Ectodermal cell (in vitro differentiated cells): Measurements from ENCODE around the gene TMEM59.
"Not testable (repeated sequence)": the region's sequence is repeated elsewhere in the genome, so short reads cannot be mapped to it uniquely, and the experiment has no call there.

Source experiments
- H3K27ac ChIP-seq: 2 replicates; pipeline ENCODE4 v1.7.0; 2013; ENCODE audit warnings: mild to moderate bottlenecking, low read depth, low read length; ENCODE audit not compliant: insufficient read depth, poor library complexity, severe bottlenecking
- H3K27me3 ChIP-seq: 2 replicates; pipeline ENCODE4 v1.7.0; 2013; ENCODE audit warnings: mild to moderate bottlenecking, low read length; ENCODE audit not compliant: insufficient read depth, control insufficient read depth, poor library complexity, severe bottlenecking
- H3K36me3 ChIP-seq: one replicate; pipeline ENCODE4 v1.7.0; 2013; ENCODE audit warnings: low read length; ENCODE audit not compliant: control insufficient read depth, insufficient read depth
- H3K4me1 ChIP-seq: one replicate; pipeline ENCODE4 v1.7.0; 2013; ENCODE audit warnings: low read length; ENCODE audit not compliant: control insufficient read depth, insufficient read depth
- H3K4me3 ChIP-seq: 2 replicates; pipeline ENCODE4 v1.7.0; 2013; ENCODE audit warnings: low read depth, low read length, control low read depth; ENCODE audit not compliant: insufficient read depth
- H3K9me3 ChIP-seq: 2 replicates; pipeline ENCODE4 v1.7.0; 2013; ENCODE audit warnings: mild to moderate bottlenecking, low read length, moderate library complexity; ENCODE audit not compliant: control insufficient read depth
- whole genome bisulfite sequencing, 2 experiments: methylation state at CpG; one replicate each; pipeline ENCODE4 v1.1.7; 2013; ENCODE audit warnings: missing lambda C conversion rate in 2 of 2; 5-methylcytosine and 5-hydroxymethylcytosine counted together

The TMEM59 gene

DNA sequence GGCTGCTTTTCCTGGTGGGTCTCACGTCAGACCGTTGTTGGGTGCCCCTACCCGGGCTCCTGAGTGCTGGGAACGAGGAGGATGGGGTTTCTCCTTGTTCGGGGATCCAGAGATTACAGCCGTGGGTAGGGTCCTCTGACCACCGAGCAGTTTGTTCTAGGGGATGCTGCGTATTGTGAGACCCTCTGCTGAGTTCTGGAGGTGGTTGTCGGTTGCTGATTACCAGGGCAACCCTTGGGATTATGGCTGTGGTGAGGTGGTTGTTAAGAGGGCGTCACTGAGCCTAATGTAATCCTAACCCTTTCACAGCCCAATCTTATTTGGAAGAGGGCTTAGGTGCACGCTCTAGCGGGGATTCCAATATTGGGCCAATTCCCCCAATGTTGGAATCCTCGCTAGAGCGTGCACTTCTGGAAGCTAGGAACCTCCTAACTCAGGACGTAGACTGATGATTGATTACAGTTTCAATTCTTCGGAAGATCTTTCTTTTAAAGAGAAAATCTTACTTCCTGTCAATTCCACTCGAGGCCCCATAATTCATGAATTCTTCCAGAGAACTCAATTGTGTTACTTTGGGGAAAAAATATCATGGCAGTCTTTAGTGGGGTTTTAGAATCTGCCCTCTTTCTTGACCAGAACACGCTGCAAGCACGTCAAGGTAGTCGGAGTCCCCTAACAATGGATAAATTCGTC lies 887 bp upstream of the TMEM59 start:
- Histone ChIP-seq H3K36me3 (no peaks in the 10 kb centered on the region), H3K27me3 (no peaks in the 10 kb centered on the region), H3K4me3 (peak overlapping the region; percentile 91), H3K27ac (peak overlapping the region; percentile 91), H3K4me1 (peaks cover 7% of the 10 kb centered on the region), H3K9me3 (no peaks in the 10 kb centered on the region)
- 33 to 37% methylated on average over 20 to 21 of the region's 21 CpGs for WGBS, 2 experiments

DNA sequence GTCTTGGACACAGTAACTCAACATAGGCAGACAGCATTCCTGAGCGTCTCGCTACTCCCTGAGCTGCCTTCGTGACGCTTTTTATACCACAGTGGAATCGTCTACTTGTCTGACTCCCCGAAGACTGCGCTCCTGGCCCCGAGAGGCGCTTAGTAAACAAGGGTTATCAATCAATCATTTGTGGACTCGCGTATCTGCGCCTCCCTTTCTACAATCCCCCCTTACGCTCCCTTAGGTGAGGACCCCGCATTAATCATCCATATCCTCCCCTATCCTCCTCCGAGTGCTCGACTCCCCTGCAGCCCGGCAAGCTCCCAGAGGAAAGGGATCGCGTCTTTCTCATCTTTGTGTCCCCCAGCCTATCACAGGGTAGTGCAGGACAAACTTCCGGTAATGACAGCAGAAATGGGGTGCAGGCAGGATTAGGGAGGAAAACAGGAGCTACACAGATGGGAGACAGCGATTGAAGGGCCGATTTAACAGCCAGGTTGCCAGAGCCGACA lies 522 bp downstream of the TMEM59 start:
- Histone ChIP-seq H3K27ac (peak overlapping the region; percentile 91), H3K4me1 (peaks cover 7% of the 10 kb centered on the region), H3K27me3 (no peaks in the 10 kb centered on the region), H3K36me3 (no peaks in the 10 kb centered on the region), H3K9me3 (no peaks in the 10 kb centered on the region), H3K4me3 (peak overlapping the region; percentile 91)
- 0 to 1% methylated on average over 23 of the region's 23 CpGs for WGBS, 2 experiments

DNA sequence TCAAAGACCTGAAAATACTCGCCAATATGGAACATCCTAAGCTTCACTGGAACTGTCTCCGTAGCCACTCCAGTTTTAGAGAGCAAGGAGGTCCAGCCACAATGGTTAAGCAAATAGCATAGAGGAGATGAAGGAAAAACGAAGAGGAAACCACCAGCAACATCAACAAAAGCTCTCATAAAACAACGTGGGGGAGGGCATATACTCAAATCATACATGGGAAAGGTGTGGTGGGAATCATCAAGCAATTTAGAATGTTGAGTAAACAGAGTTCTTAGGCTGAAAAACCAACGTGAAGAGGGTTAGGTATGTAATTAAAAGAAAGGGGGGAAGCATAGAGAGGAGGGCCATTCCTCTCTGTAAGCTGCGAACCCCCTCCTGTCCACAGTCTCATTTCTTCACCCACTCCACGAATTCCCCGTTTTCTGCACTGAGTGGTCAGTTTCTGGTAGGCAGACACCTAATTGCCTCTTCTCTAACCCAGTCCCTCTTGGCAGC lies 1.0 kb downstream of the TMEM59 start:
- Histone ChIP-seq H3K27me3 (no peaks in the 10 kb centered on the region), H3K4me1 (peaks cover 7% of the 10 kb centered on the region), H3K9me3 (no peaks in the 10 kb centered on the region), H3K27ac (peak overlapping the region; percentile 91), H3K36me3 (no peaks in the 10 kb centered on the region), H3K4me3 (peak overlapping the region; percentile 91)
- WGBS, 2 experiments: 12 to 16% methylated on average over 8 of the region's 8 CpGs

DNA sequence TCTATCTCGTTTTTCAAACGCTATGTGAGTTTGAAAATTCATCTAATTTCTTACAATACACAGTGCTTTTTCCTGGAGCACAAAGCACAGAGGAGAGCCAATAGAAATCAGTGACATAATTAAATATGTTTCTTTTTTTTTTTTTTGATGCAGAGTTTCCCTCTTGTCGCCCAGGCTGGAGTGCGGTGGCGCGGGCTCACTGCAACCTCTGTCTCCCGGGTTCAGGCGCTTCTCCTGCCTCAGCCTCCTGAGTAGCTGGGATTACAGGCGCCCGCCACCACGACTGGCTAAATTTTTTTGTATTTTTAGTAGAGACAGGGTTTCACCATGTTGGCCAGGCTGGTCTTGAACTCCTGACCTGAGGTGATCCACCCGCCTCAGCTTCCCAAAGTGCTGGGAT lies 2.6 kb downstream of the TMEM59 start:
- WGBS, 2 experiments: 95 to 96% methylated on average over 12 of the region's 12 CpGs

DNA sequence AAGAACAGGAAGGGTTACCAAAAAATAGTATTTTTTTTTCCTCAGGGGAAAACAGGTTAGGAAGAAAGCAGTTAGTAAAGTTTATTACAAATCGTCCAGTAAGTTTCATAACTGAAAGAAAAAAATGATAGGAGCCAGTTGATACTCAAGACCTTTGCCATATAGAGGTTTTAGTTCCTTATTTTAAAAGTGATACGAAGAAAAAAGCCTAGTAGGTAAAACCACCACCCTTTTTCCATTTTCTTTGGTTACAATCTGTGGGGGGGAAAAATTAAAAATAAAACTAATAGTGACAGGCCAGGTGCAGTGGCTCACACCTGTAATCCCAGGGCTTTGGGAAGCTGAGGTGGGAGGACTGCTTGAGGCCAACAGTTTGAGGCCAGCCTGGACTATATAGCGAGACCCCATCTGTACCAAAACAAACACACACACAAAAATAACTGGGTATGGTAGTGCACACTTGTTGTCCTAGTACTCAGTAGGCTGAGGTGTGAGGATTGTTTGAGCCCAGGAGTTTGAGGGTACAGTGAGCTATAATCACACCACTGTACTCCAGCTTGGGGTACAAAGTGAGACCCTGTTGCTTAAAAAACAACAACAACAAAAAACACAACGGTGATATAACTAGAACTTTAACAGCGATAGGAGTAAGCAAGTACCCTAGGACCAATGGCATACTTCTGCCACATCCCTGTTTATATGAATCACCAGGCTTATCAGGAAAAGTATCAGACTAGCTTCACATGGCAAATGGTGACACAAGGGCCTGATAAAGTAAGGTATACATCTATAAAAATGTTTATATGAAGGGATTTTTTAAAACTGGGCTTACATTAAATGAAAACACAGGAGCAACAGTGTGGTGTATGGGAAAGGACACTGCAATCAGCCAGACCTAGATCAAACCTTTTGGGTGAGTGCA lies 5.4 kb downstream of the TMEM59 start:
- Histone ChIP-seq H3K9me3 (no peaks in the 10 kb centered on the region), H3K36me3 (no peaks in the 10 kb centered on the region), H3K27me3 (no peaks in the 10 kb centered on the region), H3K4me3 (no peak overlapping the region), H3K27ac (no peak overlapping the region), H3K4me1 (peaks cover 7% of the 10 kb centered on the region)
- WGBS, 2 experiments: 95 to 97% methylated on average over 3 to 5 of the region's 5 CpGs

More for the DNA sequence above, 2.6 kb downstream of the TMEM59 start:
- H3K4me3 ChIP-seq, H3K27ac ChIP-seq, H3K36me3 ChIP-seq, H3K4me1 ChIP-seq, H3K27me3 ChIP-seq, H3K9me3 ChIP-seq: not testable (repeated sequence)

DNA sequence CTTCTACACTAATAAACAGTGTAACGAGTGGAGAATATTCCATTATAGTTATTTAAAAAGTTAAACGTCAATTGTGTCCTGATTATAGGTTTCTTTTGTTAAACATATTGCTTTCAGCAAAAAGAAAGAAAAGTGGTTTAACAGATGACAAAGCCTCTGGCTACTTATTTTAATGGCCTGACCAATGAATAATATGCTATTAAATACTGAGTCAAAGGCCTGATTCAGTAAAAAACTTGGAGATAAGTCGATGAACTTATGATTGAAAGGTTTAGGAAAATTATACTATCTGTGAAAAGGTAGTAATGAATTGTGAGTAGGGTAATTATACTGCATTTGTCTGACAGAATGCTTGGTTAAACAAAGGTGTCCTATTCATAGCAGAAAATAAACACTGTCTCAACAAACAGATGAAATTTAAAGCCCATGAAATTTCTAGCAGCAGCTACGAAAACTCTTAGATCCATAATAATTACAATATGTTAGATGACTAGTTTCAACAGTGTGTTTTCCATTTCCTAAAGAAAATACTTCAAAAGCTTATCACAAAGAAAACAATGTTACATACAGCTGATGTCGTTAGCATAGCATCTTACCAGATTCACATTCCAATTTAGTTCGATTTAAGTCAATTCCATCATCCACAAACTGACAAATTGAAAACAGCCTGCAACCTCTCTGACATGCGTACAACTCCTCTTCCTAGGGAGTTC lies 6.2 kb downstream of the TMEM59 start:
- H3K27ac ChIP-seq: no peak overlapping the region
- H3K4me1 ChIP-seq: peaks cover 5% of the 10 kb centered on the region
- no peak overlapping the region for H3K4me3 ChIP-seq
- 96 to 97% methylated on average over 5 to 7 of the region's 7 CpGs for WGBS, 2 experiments
- H3K27me3 ChIP-seq: no peaks in the 10 kb centered on the region
- H3K9me3 ChIP-seq: no peaks in the 10 kb centered on the region
- H3K36me3 ChIP-seq: no peaks in the 10 kb centered on the region

DNA sequence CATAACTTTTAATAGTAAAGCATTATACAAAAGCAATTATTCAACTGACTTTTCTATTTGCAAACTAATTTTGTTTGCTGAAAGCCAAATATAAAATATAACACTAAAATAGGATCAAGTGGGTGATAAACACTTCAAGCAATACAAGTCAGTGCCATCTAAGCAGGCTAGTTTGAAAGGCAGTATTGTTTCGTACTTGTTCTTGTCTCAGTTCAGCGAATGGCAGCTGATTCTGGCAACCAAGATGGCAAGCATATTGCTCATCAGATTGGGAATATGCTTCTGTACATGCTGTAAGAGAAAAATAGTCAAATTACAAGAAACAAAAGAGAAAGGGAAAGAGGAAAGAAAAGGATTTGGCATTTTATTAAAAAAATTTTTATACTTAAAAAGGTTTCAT lies 7.5 kb downstream of the TMEM59 start:
- no peak overlapping the region for H3K4me3 ChIP-seq
- no peaks in the 10 kb centered on the region for H3K9me3 ChIP-seq
- WGBS, 2 experiments: 97 to 98% methylated on average over 2 of the region's 2 CpGs
- H3K27ac ChIP-seq: no peak overlapping the region
- no peaks in the 10 kb centered on the region for H3K36me3 ChIP-seq
- H3K4me1 ChIP-seq: no peaks in the 10 kb centered on the region
- no peaks in the 10 kb centered on the region for H3K27me3 ChIP-seq

DNA sequence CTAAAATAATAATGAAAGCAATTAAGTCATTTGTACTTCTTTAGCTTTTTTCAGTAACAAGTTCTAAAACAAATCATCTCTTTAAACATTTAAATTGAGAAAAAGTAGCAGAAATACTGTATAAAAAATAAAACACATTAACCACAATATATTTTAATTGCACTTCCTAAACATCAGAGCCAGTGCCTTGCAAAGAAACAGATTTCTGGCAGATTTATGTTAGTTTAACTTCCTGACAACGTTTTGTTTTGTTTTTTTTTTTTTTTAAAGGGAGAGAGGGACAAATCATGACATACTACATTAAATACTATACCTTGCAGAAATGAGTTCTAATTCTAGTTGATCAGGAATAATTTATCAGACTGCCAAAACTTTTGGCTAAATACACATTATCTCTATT lies 11.2 kb downstream of the TMEM59 start:
- Histone ChIP-seq H3K27ac (no peak overlapping the region), H3K36me3 (peaks cover 4% of the 10 kb centered on the region), H3K9me3 (no peaks in the 10 kb centered on the region), H3K4me3 (no peak overlapping the region), H3K4me1 (no peaks in the 10 kb centered on the region), H3K27me3 (no peaks in the 10 kb centered on the region)
- no CpG with 5 or more reads among the region's 1 CpG for WGBS, 2 experiments

DNA sequence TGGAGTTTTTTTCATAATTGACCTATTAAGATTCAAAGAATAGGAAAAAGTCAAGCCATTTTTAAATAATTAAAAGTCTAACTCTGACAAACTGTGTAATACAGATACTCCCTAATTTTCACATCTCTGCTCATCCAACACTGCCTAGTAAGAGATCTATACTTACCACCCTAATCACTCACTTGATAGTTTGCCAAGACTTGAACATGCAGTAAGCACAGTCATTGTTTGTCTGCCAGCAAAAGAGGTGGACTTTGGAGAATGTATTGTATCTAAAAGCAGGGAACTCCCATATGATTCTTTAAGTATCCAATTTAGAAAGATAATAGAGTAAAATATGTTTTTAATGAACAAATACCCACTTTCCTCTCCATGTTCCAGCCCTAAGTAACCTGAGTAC lies 15.5 kb downstream of the TMEM59 start:
- Histone ChIP-seq H3K27me3 (no peaks in the 10 kb centered on the region), H3K4me3 (no peak overlapping the region), H3K9me3 (no peaks in the 10 kb centered on the region), H3K36me3 (peaks cover 4% of the 10 kb centered on the region), H3K4me1 (no peaks in the 10 kb centered on the region), H3K27ac (no peak overlapping the region)
